Measurements from ENCODE around the gene MED23. TPM values are rescaled to one million over a fixed set of nuclear protein-coding genes. Genes with fewer than 3 reads are reported as not detected.

Gene MED23
- total RNA-seq, 2 experiments from 2014 or later, result 23.9 to 25.3 TPM

DNA sequence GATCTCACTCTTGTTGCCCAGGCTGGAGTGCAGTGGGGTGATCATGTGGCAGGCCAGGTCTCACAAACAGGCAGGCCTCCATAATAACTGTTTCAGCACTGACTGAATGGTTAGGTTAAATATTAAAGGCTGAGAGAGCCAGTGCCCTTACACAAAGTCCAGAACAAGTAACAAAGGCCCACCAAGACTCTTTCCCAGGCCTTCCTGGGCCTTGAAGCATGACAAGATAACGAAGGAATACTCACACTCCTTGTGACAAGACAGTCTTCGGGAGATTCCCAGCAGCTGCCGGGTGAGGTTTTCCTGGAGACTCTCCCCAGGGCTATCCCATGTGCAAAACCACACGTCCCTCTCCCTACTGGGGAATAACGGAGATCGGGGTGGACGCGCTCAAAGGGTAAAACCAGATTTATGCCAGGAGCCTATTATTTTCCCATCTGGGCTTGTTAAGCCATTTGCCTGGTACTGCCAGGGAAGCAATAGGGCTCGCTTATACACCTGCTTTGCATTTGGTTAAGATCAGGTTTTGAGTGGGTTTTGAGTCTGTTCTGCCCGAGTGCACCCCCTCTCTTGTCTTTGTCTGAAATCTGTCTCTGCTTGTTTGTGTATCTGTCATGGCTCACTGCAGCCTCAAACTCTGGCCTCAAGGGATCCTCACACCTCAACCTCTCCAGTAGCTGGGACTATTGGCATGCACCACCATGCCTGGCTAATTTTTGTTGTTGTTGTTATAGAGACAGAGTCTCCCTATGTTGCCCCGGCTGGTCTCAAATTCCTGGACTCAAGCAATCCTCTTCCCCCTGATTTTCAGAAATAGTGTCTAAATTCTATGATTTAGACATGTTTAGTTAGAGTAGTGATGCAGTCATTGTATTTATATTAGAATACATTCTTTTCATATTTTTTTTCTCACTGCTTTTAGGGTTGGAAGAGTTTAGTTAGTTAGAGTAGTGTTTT, 7.6 kb upstream of the MED23 start:
- Mint-ChIP-seq H3K4me1 (ENCODE audit: low read depth) (no peaks in the 10 kb centered on the region), H3K4me3 (no peak overlapping the region), H3K27me3 (no peaks in the 10 kb centered on the region), H3K9me3 (no peaks in the 10 kb centered on the region), H3K36me3 (ENCODE audit: low read depth) (no peaks in the 10 kb centered on the region), H3K27ac (no peak overlapping the region)
- CTCF ChIA-PET, result interaction anchor here (1.9 kb wide), 1 partner anchor 8 kb away, joined by 24 read pairs; the partner anchor contains the start of gene MED23
- ATAC-seq, result no peak
- intact Hi-C loops (cut with micrococcal nuclease), result no loop called here
- TF ChIP-seq, protein P1, sequence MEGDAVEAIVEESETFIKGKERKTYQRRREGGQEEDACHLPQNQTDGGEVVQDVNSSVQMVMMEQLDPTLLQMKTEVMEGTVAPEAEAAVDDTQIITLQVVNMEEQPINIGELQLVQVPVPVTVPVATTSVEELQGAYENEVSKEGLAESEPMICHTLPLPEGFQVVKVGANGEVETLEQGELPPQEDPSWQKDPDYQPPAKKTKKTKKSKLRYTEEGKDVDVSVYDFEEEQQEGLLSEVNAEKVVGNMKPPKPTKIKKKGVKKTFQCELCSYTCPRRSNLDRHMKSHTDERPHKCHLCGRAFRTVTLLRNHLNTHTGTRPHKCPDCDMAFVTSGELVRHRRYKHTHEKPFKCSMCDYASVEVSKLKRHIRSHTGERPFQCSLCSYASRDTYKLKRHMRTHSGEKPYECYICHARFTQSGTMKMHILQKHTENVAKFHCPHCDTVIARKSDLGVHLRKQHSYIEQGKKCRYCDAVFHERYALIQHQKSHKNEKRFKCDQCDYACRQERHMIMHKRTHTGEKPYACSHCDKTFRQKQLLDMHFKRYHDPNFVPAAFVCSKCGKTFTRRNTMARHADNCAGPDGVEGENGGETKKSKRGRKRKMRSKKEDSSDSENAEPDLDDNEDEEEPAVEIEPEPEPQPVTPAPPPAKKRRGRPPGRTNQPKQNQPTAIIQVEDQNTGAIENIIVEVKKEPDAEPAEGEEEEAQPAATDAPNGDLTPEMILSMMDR (IDR thresholded peaks at IDR 0.05), result no peak
- DNase-seq, result no peak
- POLR2A ChIA-PET, result no interaction called here

DNA sequence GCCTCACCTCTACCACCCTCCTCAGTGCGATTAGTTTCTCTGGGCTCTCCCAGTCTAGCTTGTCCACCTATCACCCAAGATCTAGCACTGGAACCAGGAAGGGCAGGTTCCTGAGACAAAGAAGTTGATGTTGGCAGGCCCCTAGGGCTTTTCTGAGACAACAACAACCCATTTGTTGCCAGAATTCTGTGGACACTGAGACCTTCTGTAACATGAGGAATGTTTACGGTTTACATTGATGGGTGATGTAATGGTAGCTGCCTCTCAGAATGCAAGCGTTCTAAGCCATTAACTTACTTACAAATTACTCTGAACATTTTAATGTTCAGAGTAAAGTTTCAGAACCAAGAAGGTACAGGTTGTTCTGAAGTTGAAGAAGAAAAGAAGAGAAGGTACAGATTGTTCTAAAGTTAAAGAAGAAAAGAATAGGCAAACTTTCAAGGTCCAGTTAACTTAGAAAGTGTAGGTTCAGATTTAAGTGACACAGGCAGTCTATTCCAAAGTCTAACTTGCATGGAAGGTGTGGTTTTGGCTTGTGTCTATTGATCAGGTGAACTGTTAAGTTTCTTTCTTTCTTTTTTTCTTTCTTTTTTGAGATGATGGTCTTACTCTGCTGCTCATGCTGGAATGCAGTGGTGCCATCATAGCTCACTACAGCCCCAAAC, 3.7 kb upstream of the MED23 start:
- Mint-ChIP-seq H3K9me3 (no peaks in the 10 kb centered on the region), H3K4me3 (no peak overlapping the region), H3K4me1 (ENCODE audit: low read depth) (peaks cover 22% of the 10 kb centered on the region), H3K27ac (no peak overlapping the region), H3K36me3 (ENCODE audit: low read depth) (peaks cover 2% of the 10 kb centered on the region), H3K27me3 (no peaks in the 10 kb centered on the region)
- DNase-seq (no peak), ATAC-seq (no peak)
- intact Hi-C loops (cut with micrococcal nuclease), result no loop called here
- TF ChIP-seq, protein P1 (IDR thresholded peaks at IDR 0.05), result no peak
- POLR2A ChIA-PET, result interaction anchor here (0.7 kb wide), 1 partner anchor 737 kb away, joined by 3 read pairs; no protein-coding TSS in a partner anchor
- CTCF ChIA-PET, result no interaction called here

DNA sequence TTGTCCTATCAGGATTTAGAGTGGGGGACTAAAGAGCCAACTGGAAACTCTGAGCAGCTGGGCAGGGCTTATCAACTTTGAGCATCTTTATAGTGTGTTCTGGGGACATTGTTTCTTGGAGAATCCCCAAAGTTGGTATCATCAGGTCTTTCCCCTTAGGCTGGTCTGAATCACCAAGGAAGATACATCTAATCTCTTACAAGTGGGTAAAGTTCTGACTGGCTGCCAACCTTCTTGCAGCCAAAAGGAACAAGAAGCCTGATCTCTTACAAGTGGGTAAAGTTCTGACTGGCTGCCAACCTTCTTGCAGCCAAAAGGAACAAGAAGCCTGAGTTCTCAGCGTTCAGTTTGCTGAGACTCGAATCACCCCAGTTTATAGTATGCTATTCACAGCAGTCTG, 1.6 kb upstream of the MED23 start:
- ATAC-seq (no peak), DNase-seq (no peak)
- TF ChIP-seq, protein P1 (IDR thresholded peaks at IDR 0.05), result no peak
- intact Hi-C loops (cut with micrococcal nuclease), result no loop called here
- ChIA-PET POLR2A (interaction anchor here (3.3 kb wide), 1 partner anchor 10 kb away, joined by 13 read pairs; no protein-coding TSS in a partner anchor), CTCF (interaction anchor here (0.8 to 2.1 kb wide), 7 partner anchors 10 to 431 kb away, joined by 3 to 8 read pairs (median 4); no protein-coding TSS in a partner anchor)
- Mint-ChIP-seq H3K27me3 (no peaks in the 10 kb centered on the region), H3K9me3 (no peaks in the 10 kb centered on the region), H3K27ac (no peak overlapping the region), H3K36me3 (ENCODE audit: low read depth) (peaks cover 2% of the 10 kb centered on the region), H3K4me1 (ENCODE audit: low read depth) (peaks cover 30% of the 10 kb centered on the region), H3K4me3 (no peak overlapping the region)

DNA sequence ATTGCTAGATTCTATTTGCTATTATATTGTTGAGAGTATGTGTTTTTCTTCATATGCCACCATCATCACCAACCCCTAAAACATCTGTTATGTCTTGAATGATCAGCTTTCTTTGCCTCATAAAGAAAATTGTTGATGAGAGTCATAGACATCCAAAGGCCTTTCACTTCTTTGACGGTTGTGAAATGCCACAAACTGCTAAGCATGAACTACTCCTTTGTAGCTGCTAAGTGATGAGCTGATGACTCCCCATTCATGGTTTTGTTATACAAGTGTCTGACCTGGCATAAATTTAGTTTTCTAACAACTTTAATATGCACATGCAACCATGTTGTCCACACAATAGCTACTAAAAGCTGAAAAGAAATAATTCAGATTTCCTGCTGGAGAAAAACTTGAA, 684 bp upstream of the MED23 start:
- H3K27me3 Mint-ChIP-seq, result no peaks in the 10 kb centered on the region
- peak overlapping the region; percentile 99 for H3K4me3 Mint-ChIP-seq
- TF ChIP-seq, protein P1 (IDR thresholded peaks at IDR 0.05), result no peak
- no peaks in the 10 kb centered on the region for H3K9me3 Mint-ChIP-seq
- peak overlapping the region; percentile 96 for H3K27ac Mint-ChIP-seq
- peaks cover 3% of the 10 kb centered on the region for H3K36me3 Mint-ChIP-seq (ENCODE audit: low read depth)
- DNase-seq (no peak), ATAC-seq (no peak)
- CTCF ChIA-PET, result interaction anchor here (0.6 to 2.4 kb wide), 50 partner anchors 8 to 758 kb away, joined by 3 to 46 read pairs (median 5); partner anchors contain the start of gene ENPP3
- H3K4me1 Mint-ChIP-seq (ENCODE audit: low read depth), result peaks cover 30% of the 10 kb centered on the region
- POLR2A ChIA-PET, result interaction anchor here (1.2 to 3.3 kb wide), 6 partner anchors 9 to 1185 kb away, joined by 3 to 13 read pairs (median 4); partner anchors contain the start of genes ENPP3 and RPS12
- intact Hi-C loops (cut with micrococcal nuclease), result no loop called here

Measured in activated CD8-positive, alpha-beta T cell treated with anti-CD3 and anti-CD28 coated beads for 36 hours (primary cell).